NT2/D1 (cell line): ENCODE results near the gene BSND.

Experiments
- DNase-seq: peaks from one replicate; pipeline ENCODE4 v3.0.0-alpha.2; 2011; ENCODE audit warnings: low read depth, low spot score
- H3K27me3 ChIP-seq: 2 replicates; pipeline ENCODE4 v1.6.0; 2011; ENCODE audit warnings: mild to moderate bottlenecking; ENCODE audit not compliant: insufficient read length, insufficient read depth
- H3K36me3 ChIP-seq: 2 replicates; pipeline ENCODE4 v1.6.1; 2011; ENCODE audit warnings: mild to moderate bottlenecking, low read length, mixed read lengths; ENCODE audit not compliant: insufficient read depth, insufficient read length
- H3K4me1 ChIP-seq: 2 replicates; pipeline ENCODE4 v1.5.1; 2011; ENCODE audit not compliant: insufficient read depth, insufficient read length
- H3K4me3 ChIP-seq: 2 replicates; pipeline ENCODE4 v1.5.1; 2011; ENCODE audit warnings: low read depth; ENCODE audit not compliant: insufficient read length
- H3K9ac ChIP-seq: 2 replicates; pipeline ENCODE4 v1.6.0; 2011; ENCODE audit warnings: low read depth; ENCODE audit not compliant: insufficient read length
- H3K9me3 ChIP-seq: 2 replicates; pipeline ENCODE4 v1.5.1; 2011; ENCODE audit warnings: mild to moderate bottlenecking, low read length; ENCODE audit not compliant: insufficient read depth
- SUZ12 ChIP-seq: IDR thresholded peaks from 2 replicates; pipeline ENCODE4 v1.6.1; 2011; ENCODE audit not compliant: insufficient read length, insufficient read depth; ENCODE audit errors: extremely low read depth
- YY1 ChIP-seq: IDR thresholded peaks from 2 replicates; pipeline ENCODE4 v1.6.1; 2011; ENCODE audit not compliant: insufficient read length, insufficient read depth
- ZNF274 ChIP-seq: IDR thresholded peaks from 2 replicates; pipeline ENCODE4 v1.6.1; 2011; ENCODE audit warnings: mild to moderate bottlenecking, low read depth, low read length

Gene BSND

GRCh38 chr1:54976747-54977146 lies 22.0 kb upstream of the BSND start:
- TF ChIP-seq ZNF274 = no peak
- TF ChIP-seq YY1 = no peak
- TF ChIP-seq SUZ12 = no peak

GRCh38 chr1:54977533-54978297 lies 21.0 kb upstream of the BSND start:
- no peak for TF ChIP-seq ZNF274
- no peak for TF ChIP-seq SUZ12
- no peak for TF ChIP-seq YY1
- Histone ChIP-seq H3K27me3 (peaks cover 39% of the 10 kb centered on the region), H3K9ac (no peak overlapping the region), H3K4me1 (peaks cover 21% of the 10 kb centered on the region), H3K4me3 (no peak overlapping the region), H3K9me3 (no peaks in the 10 kb centered on the region), H3K36me3 (no peaks in the 10 kb centered on the region)
- no peak for DNase-seq

More at GRCh38 chr1:54976747-54977146, 22.0 kb upstream of the BSND start:
- H3K4me1 ChIP-seq = peaks cover 21% of the 10 kb centered on the region
- DNase-seq = no peak
- H3K4me3 ChIP-seq = no peak overlapping the region
- no peaks in the 10 kb centered on the region for H3K9me3 ChIP-seq
- no peak overlapping the region for H3K9ac ChIP-seq
- H3K36me3 ChIP-seq = no peaks in the 10 kb centered on the region
- H3K27me3 ChIP-seq = peaks cover 32% of the 10 kb centered on the region

- Histone ChIP-seq H3K9me3 (no peaks in the 10 kb centered on the region), H3K36me3 (no peaks in the 10 kb centered on the region), H3K27me3 (peaks cover 39% of the 10 kb centered on the region), H3K4me3 (no peak overlapping the region), H3K9ac (no peak overlapping the region), H3K4me1 (peaks cover 16% of the 10 kb centered on the region)
- TF ChIP-seq SUZ12 = no peak
- no peak for TF ChIP-seq ZNF274
- TF ChIP-seq YY1 = no peak
- no peak for DNase-seq
These were observed 20.0 kb upstream of the BSND start for GRCh38 chr1:54978528-54979326.

- Histone ChIP-seq H3K9me3 (no peaks in the 10 kb centered on the region), H3K9ac (no peak overlapping the region), H3K27me3 (peaks cover 39% of the 10 kb centered on the region), H3K4me1 (peaks cover 21% of the 10 kb centered on the region), H3K4me3 (no peak overlapping the region), H3K36me3 (no peaks in the 10 kb centered on the region)
- TF ChIP-seq ZNF274 = no peak
- no peak for TF ChIP-seq YY1
- TF ChIP-seq SUZ12 = no peak
- DNase-seq = no peak
These were observed 19.3 kb upstream of the BSND start for GRCh38 chr1:54979327-54979891.

- no peaks in the 10 kb centered on the region for H3K36me3 ChIP-seq
- no peaks in the 10 kb centered on the region for H3K9me3 ChIP-seq
- H3K4me1 ChIP-seq = peaks cover 21% of the 10 kb centered on the region
- H3K4me3 ChIP-seq = peak overlapping the region; percentile 27
- H3K27me3 ChIP-seq = peaks cover 39% of the 10 kb centered on the region
- peak overlapping the region; percentile 72 for H3K9ac ChIP-seq
- no peak for DNase-seq
- TF ChIP-seq YY1 (no peak), ZNF274 (no peak), SUZ12 (no peak)
These were observed 18.6 kb upstream of the BSND start for GRCh38 chr1:54980046-54980527.

GRCh38 chr1:54980528-54981241 lies 18.0 kb upstream of the BSND start, which contains the start of gene TMEM61:
Gene TMEM61 (plus strand): TSS chr1:54980628. CDS start chr1:54981066, 438 bp downstream.
- peaks cover 21% of the 10 kb centered on the region for H3K4me1 ChIP-seq
- H3K36me3 ChIP-seq = no peaks in the 10 kb centered on the region
- TF ChIP-seq YY1 = no peak
- peak within 1 kb of the TSS; percentile 27 for H3K4me3 ChIP-seq
- H3K27me3 ChIP-seq = peaks cover 39% of the 10 kb centered on the region
- H3K9me3 ChIP-seq = no peaks in the 10 kb centered on the region
- H3K9ac ChIP-seq = peak within 1 kb of the TSS; percentile 72
- DNase-seq = no peak

GRCh38 chr1:54981466-54981865 lies 17.3 kb upstream of the BSND start:
- Histone ChIP-seq H3K36me3 (no peaks in the 10 kb centered on the region), H3K4me3 (no peak overlapping the region), H3K9ac (no peak overlapping the region), H3K4me1 (peaks cover 26% of the 10 kb centered on the region), H3K27me3 (peaks cover 39% of the 10 kb centered on the region), H3K9me3 (no peaks in the 10 kb centered on the region)
- TF ChIP-seq SUZ12 (no peak), YY1 (no peak)
- no peak for DNase-seq
